T-cell (primary cell): Measurements from ENCODE around the gene MLLT3. TPM values are rescaled to one million over a fixed set of nuclear protein-coding genes. Genes with fewer than 3 reads are reported as not detected.

ENCODE experiments used
- ATAC-seq, 4 experiments: fragments of 200-7000 bp in 3 of 4; fragments of 150-1000 bp in 1 of 4; cut with Tn5 transposase; replicated peaks in 1 of 4; 1 replicate in 3 of 4; 2 replicates in 1 of 4; pipeline ENCODE4 v1.10.0; 2021; ENCODE audit warnings: moderate library complexity in 3 of 4, mild to moderate bottlenecking in 2 of 4, moderate number of reproducible peaks in 1 of 4
- CTCF ChIA-PET, 2 donors: fragments of 300-600 bp; sonication (Branson Sonifier 250); formaldehyde crosslinking; loops; one replicate each; lab custom pipeline; 2022; ENCODE audit warnings: antibody characterized with exemption in 2 of 2; lab: Charles Lee
- POLR2A ChIA-PET, 2 donors: fragments of 300-600 bp; sonication (Branson Sonifier 250); formaldehyde crosslinking; loops; one replicate each; lab custom pipeline; 2022; ENCODE audit warnings: antibody characterized with exemption in 2 of 2; lab: Charles Lee
- DNase-seq, 35 experiments: peaks; one replicate each; pipeline versions ENCODE4 v3.0.0 to v3.0.0-alpha.2; 2013 to 2023
- H3K27ac ChIP-seq: one replicate; pipeline ENCODE4 v1.5.1; 2013; ENCODE audit warnings: low read length
- H3K27me3 ChIP-seq, 2 experiments: replicated peaks in 1 of 2; 1 replicate in 1 of 2; 2 replicates in 1 of 2; pipeline versions ENCODE4 v1.6.1 to v1.7.0; 2013; ENCODE audit warnings: low read length in 1 of 2, mixed read lengths in 1 of 2; ENCODE audit not compliant: control insufficient read depth in 2 of 2, insufficient read depth in 2 of 2; ENCODE audit errors: extremely low read depth in 1 of 2
- H3K36me3 ChIP-seq, 2 donors: 1 replicate in 1 of 2; 2 replicates in 1 of 2; pipeline versions ENCODE4 v1.6.1 to v1.7.0; 2013; ENCODE audit warnings: low read length in 1 of 2; ENCODE audit not compliant: control insufficient read depth in 2 of 2, insufficient read depth in 1 of 2; ENCODE audit errors: extremely low read depth in 1 of 2
- H3K4me1 ChIP-seq, 2 experiments: 1 replicate in 1 of 2; 2 replicates in 1 of 2; pipeline versions ENCODE4 v1.6.1 to v1.7.0; 2013; ENCODE audit warnings: low read length in 2 of 2, mixed read lengths in 1 of 2; ENCODE audit not compliant: insufficient read depth in 2 of 2, control insufficient read depth in 1 of 2; ENCODE audit errors: extremely low read depth in 1 of 2
- H3K4me3 ChIP-seq, 2 donors: 1 replicate in 1 of 2; 2 replicates in 1 of 2; pipeline versions ENCODE4 v1.5.1 to v1.7.0; 2013; ENCODE audit warnings: mild to moderate bottlenecking in 2 of 2, low read length in 1 of 2, moderate library complexity in 1 of 2; ENCODE audit not compliant: control insufficient read depth in 1 of 2; ENCODE audit errors: extremely low read depth in 1 of 2
- H3K9me3 ChIP-seq: 2 replicates; pipeline ENCODE4 v1.7.0; 2013
- H3K27ac Mint-ChIP-seq, 2 donors: one replicate each; pipeline ENCODE4 v1.8.0; 2020 to 2021; ENCODE audit warnings: mild to moderate bottlenecking in 2 of 2, mixed read lengths in 2 of 2
- H3K27me3 Mint-ChIP-seq, 2 donors: one replicate each; pipeline ENCODE4 v1.8.0; 2021 to 2022; ENCODE audit warnings: mixed read lengths in 2 of 2
- H3K36me3 Mint-ChIP-seq: one replicate; pipeline ENCODE4 v1.8.0; 2021; ENCODE audit warnings: mixed read lengths
- H3K4me1 Mint-ChIP-seq, 3 donors: one replicate each; pipeline ENCODE4 v1.8.0; 2020 to 2022; ENCODE audit warnings: mixed read lengths in 3 of 3, mild to moderate bottlenecking in 1 of 3
- H3K4me3 Mint-ChIP-seq, 3 donors: one replicate each; pipeline ENCODE4 v1.8.0; 2020 to 2022; ENCODE audit warnings: mild to moderate bottlenecking in 3 of 3, mixed read lengths in 3 of 3, moderate library complexity in 3 of 3
- H3K9me3 Mint-ChIP-seq, 3 donors: one replicate each; pipeline ENCODE4 v1.8.0; 2020 to 2022; ENCODE audit warnings: mixed read lengths in 3 of 3
- WGBS: methylation state at CpG from one replicate; pipeline ENCODE4 v1.1.5; 2013; ENCODE audit warnings: missing lambda C conversion rate; ENCODE audit not compliant: insufficient coverage; 5-methylcytosine and 5-hydroxymethylcytosine counted together
- total RNA-seq, 35 experiments: library from RNA in 6 of 35; stranded (reverse) in 6 of 35; fragments of 120-200 nt in 1 of 35; gene quantifications; one replicate each; pipeline versions ENCODE4 v1.2.1 to v1.2.4 and lab custom pipeline; 2013 to 2026

MLLT3 gene
- total RNA-seq, 5 donors from 2014 or later (not counting 1 experiment from before 2014, with no cell fraction given) = 51.8 to 96.6 (median 58.9) TPM

DNA sequence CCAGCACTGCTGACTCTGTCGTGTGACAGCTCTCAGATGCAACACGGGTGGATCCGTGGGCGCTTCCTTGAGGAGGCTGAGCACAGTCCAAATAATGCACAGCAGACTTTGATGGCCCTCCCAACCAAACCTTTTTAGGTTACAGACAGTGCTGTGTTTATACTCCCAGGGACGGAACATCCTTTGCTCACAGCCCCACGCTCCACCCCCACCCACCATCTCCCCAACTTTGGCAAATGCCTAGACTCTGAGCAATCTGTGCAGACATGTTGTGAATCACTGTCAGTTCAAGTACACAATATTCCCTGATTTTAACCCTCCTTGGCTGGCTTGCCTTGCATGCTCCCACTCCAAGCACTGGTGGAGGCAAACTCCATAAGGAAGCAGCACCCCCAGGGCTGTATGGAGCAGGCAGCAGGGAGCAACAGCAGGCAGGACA is 324.6 kb downstream of the MLLT3 start:
- 88% methylated on average over 6 of the region's 6 CpGs for WGBS
- Histone ChIP-seq H3K4me3 (no peak overlapping the region), H3K27me3 (peaks cover 0 to 8% of the 10 kb centered on the region in 2 experiments), H3K27ac (no peak overlapping the region), H3K36me3 (no peaks in the 10 kb centered on the region), H3K4me1 (peaks cover 13% of the 10 kb centered on the region in 2 experiments), H3K9me3 (no peaks in the 10 kb centered on the region)
- H3K36me3 Mint-ChIP-seq = no peaks in the 10 kb centered on the region
- ATAC-seq (no peak), DNase-seq (no peak)
- peaks cover 0 to 15% (median 0%) of the 10 kb centered on the region in 3 donors for H3K9me3 Mint-ChIP-seq
- CTCF ChIA-PET = no interaction called here
- no peak overlapping the region for H3K4me3 Mint-ChIP-seq
- H3K27me3 Mint-ChIP-seq = peaks cover 0 to 1% of the 10 kb centered on the region in 2 donors
- POLR2A ChIA-PET = no interaction called here
- no peak overlapping the region for H3K27ac Mint-ChIP-seq
- H3K4me1 Mint-ChIP-seq = peaks cover 28 to 49% (median 33%) of the 10 kb centered on the region in 3 donors

GRCh38 chr9:20295555-20295954 is 326.7 kb downstream of the MLLT3 start:
- Mint-ChIP-seq H3K27me3 (no peaks in the 10 kb centered on the region), H3K9me3 (peaks cover 0 to 18% (median 2%) of the 10 kb centered on the region in 3 donors), H3K4me1 (peaks cover 16 to 34% (median 22%) of the 10 kb centered on the region in 3 donors), H3K4me3 (no peak overlapping the region), H3K36me3 (no peaks in the 10 kb centered on the region), H3K27ac (no peak overlapping the region)
- DNase-seq (no peak), ATAC-seq (no peak)
- no CpG with 5 or more reads among the region's 1 CpG for WGBS
- Histone ChIP-seq H3K36me3 (no peaks in the 10 kb centered on the region), H3K27ac (no peak overlapping the region), H3K27me3 (peaks cover 0 to 8% of the 10 kb centered on the region in 2 experiments), H3K4me1 (peaks cover 7 to 9% of the 10 kb centered on the region in 2 experiments), H3K4me3 (no peak overlapping the region), H3K9me3 (no peaks in the 10 kb centered on the region)
- ChIA-PET POLR2A (no interaction called here), CTCF (no interaction called here)

DNA sequence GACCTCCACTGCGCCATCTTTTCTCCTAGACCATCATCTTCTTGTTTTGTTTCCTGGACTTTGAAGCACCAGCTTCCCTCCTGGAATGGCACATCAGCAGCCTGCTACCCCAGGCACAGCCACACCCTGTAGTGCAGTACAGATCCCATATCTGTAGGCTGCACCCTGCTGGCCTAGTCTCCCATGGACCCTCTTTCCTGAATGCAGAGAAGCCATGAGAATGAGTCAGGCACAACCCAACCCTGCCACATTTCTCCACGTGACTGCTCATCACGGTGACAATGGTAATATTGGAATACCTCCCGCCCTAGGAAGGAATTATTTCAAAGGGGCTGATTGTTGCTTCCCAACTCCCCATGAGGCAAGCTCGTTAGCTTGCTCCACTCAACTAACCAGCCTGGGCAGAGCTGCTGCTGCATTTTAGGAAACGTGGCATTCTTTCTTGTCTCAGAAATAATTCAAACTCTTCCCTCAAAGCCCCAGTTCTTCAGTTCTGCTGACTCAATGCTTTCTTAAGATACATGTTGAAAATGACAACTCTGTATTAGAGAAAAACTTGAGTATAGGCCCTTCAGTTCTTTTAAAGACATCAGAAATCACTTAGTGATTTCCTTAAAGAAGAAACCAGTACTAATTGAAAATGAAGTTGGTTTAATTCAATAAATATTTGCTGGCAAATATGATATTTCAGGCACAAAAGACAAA is 328.1 kb downstream of the MLLT3 start:
- Mint-ChIP-seq H3K4me1 (peaks cover 3 to 20% (median 10%) of the 10 kb centered on the region in 3 donors), H3K27me3 (no peaks in the 10 kb centered on the region), H3K27ac (no peak overlapping the region), H3K36me3 (no peaks in the 10 kb centered on the region), H3K4me3 (no peak overlapping the region), H3K9me3 (peaks cover 2 to 18% (median 6%) of the 10 kb centered on the region in 3 donors)
- Histone ChIP-seq H3K27me3 (peaks cover 0 to 8% of the 10 kb centered on the region in 2 experiments), H3K9me3 (no peaks in the 10 kb centered on the region), H3K27ac (no peak overlapping the region), H3K36me3 (no peaks in the 10 kb centered on the region), H3K4me1 (peaks cover 0 to 4% of the 10 kb centered on the region in 2 experiments), H3K4me3 (no peak overlapping the region)
- DNase-seq (no peak), ATAC-seq (no peak)
- ChIA-PET POLR2A (no interaction called here), CTCF (no interaction called here)
- WGBS = 60% methylated on average over 1 of the region's 6 CpGs

DNA sequence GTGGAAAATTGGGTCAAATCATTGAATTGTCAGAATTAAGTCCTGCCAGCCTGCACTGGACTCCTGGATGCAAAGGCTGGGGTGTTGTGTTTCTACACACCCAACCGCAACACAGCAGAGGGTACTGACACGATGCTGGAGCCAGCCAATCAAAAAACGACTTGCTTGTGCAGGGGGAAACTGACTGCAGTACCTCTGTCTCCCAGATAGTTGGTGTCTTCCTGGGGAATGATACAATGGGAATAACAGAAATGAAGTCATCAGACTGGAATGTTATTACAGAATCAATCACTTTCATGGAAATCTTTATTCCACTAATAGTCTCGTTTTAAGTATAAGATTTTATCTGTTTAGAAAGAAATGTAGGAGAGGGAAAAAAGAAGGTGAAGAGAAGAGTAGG is 330.3 kb downstream of the MLLT3 start:
- ChIA-PET POLR2A (no interaction called here), CTCF (no interaction called here)
- Histone ChIP-seq H3K9me3 (peaks cover 2% of the 10 kb centered on the region), H3K4me3 (no peak overlapping the region), H3K4me1 (no peaks in the 10 kb centered on the region), H3K27ac (no peak overlapping the region), H3K36me3 (no peaks in the 10 kb centered on the region), H3K27me3 (no peaks in the 10 kb centered on the region)
- no peak overlapping the region for H3K4me3 Mint-ChIP-seq
- ATAC-seq = no peak
- H3K36me3 Mint-ChIP-seq = no peaks in the 10 kb centered on the region
- no peak overlapping the region for H3K27ac Mint-ChIP-seq
- no peaks in the 10 kb centered on the region for H3K27me3 Mint-ChIP-seq
- 77% methylated on average over 3 of the region's 4 CpGs for WGBS
- no peak for DNase-seq
- H3K4me1 Mint-ChIP-seq = peaks cover 9 to 18% (median 10%) of the 10 kb centered on the region in 3 donors
- H3K9me3 Mint-ChIP-seq = peaks cover 2 to 14% (median 13%) of the 10 kb centered on the region in 3 donors

Other genes starting within 250 kb of the MLLT3 start
- gene FOCAD, start 61.8 kb upstream of the MLLT3 start, total RNA-seq = 10 to 100 TPM; 13.4 to 29.0 (median 21.3) TPM